IMR-90 (cell line): Measurements from ENCODE around the gene NCKAP5L. TPM values are rescaled to one million over a fixed set of nuclear protein-coding genes. Genes with fewer than 3 reads are reported as not detected.

Source experiments
- ATAC-seq: fragments of 200-7000 bp; cut with Tn5 transposase; 2 replicates; pipeline ENCODE4 v1.9.1; 2020; ENCODE audit warnings: low read depth, mild to moderate bottlenecking, moderate library complexity
- BruUV-seq: library from RNA; stranded (reverse); fragments of 400-500 nt; replicated peaks from 2 replicates; lab custom pipeline; 2021; lab: Mats Ljungman, UMichigan
- CTCF ChIA-PET: fragments of 300-600 bp; formaldehyde crosslinking; extraction: SDS; loops from one replicate; lab custom pipeline; 2021; ENCODE audit warnings: antibody characterized with exemption; lab: Yijun Ruan, JAX
- POLR2A ChIA-PET: fragments of 300-600 bp; sonication (Branson Sonifier 250); formaldehyde crosslinking; loops from one replicate; lab custom pipeline; 2022; ENCODE audit warnings: antibody characterized with exemption; ENCODE audit not compliant: unreplicated experiment; lab: Charles Lee
- DNase-seq: peaks from one replicate; pipeline ENCODE4 v3.0.0; 2013
- H2AFZ ChIP-seq: replicated peaks from 2 replicates; pipeline ENCODE3; 2013; ENCODE audit warnings: low read length, mild to moderate bottlenecking; ENCODE audit not compliant: poor library complexity
- H2AK5ac ChIP-seq: 2 replicates; pipeline ENCODE4 v1.6.1; 2013; ENCODE audit warnings: low read depth, low read length, inconsistent platforms
- H2AK9ac ChIP-seq: replicated peaks from 2 replicates; pipeline ENCODE3; 2013; ENCODE audit warnings: mild to moderate bottlenecking, low read depth, low read length, moderate library complexity; ENCODE audit not compliant: poor library complexity
- H2BK120ac ChIP-seq: 2 replicates; pipeline ENCODE4 v1.6.1; 2013; ENCODE audit warnings: low read depth, low read length, inconsistent platforms
- H2BK15ac ChIP-seq: 3 replicates; pipeline ENCODE4 v1.6.1; 2013; ENCODE audit warnings: low read depth, low read length, inconsistent platforms
- H2BK20ac ChIP-seq: 2 replicates; pipeline ENCODE4 v1.6.1; 2013; ENCODE audit warnings: low read depth, mild to moderate bottlenecking, inconsistent platforms, low read length, moderate library complexity
- H2BK5ac ChIP-seq: 2 replicates; pipeline ENCODE4 v1.6.1; 2013; ENCODE audit warnings: mild to moderate bottlenecking, low read depth, low read length, inconsistent platforms; ENCODE audit not compliant: poor library complexity, severe bottlenecking
- H3K14ac ChIP-seq: replicated peaks from 2 replicates; pipeline ENCODE4 v1.6.1; 2013; ENCODE audit warnings: low read depth, low read length, inconsistent platforms
- H3K18ac ChIP-seq: 2 replicates; pipeline ENCODE4 v1.6.1; 2013; ENCODE audit warnings: low read depth, low read length, control low read depth
- H3K23ac ChIP-seq: 2 replicates; pipeline ENCODE4 v1.6.1; 2013; ENCODE audit warnings: low read depth, low read length, inconsistent platforms
- H3K27ac ChIP-seq: 2 replicates; pipeline ENCODE4 v1.5.1; 2013; ENCODE audit warnings: mild to moderate bottlenecking, control low read depth, low read length; ENCODE audit not compliant: insufficient read depth
- H3K27me3 ChIP-seq: 2 replicates; pipeline ENCODE4 v1.6.1; 2013; ENCODE audit warnings: low read length; ENCODE audit not compliant: control insufficient read depth, insufficient read depth
- H3K36me3 ChIP-seq: 2 replicates; pipeline ENCODE4 v1.6.1; 2013; ENCODE audit warnings: low read length, mixed read lengths; ENCODE audit not compliant: control insufficient read depth, insufficient read depth
- H3K4ac ChIP-seq: 2 replicates; pipeline ENCODE4 v1.6.1; 2013; ENCODE audit warnings: low read depth, low read length, inconsistent platforms
- H3K4me1 ChIP-seq: 2 replicates; pipeline ENCODE4 v1.6.1; 2013; ENCODE audit warnings: low read length, mixed read lengths; ENCODE audit not compliant: control insufficient read depth, insufficient read depth
- H3K4me2 ChIP-seq: 2 replicates; pipeline ENCODE4 v1.6.1; 2013; ENCODE audit warnings: low read depth, mild to moderate bottlenecking, control low read depth, low read length, moderate library complexity
- H3K4me3 ChIP-seq: 2 replicates; pipeline ENCODE4 v1.5.1; 2013; ENCODE audit warnings: low read depth, mild to moderate bottlenecking, control low read depth, low read length, moderate library complexity; ENCODE audit not compliant: insufficient read depth
- H3K56ac ChIP-seq: 2 replicates; pipeline ENCODE4 v1.6.1; 2013; ENCODE audit warnings: low read length, inconsistent platforms; ENCODE audit not compliant: insufficient read depth; ENCODE audit errors: extremely low read depth
- H3K79me1 ChIP-seq, 2 experiments: 2 replicates each; pipeline ENCODE4 v1.6.1; 2013; ENCODE audit warnings: low read length in 2 of 2, inconsistent platforms in 1 of 2, low read depth in 1 of 2
- H3K9ac ChIP-seq: 2 replicates; pipeline ENCODE4 v1.6.1; 2013; ENCODE audit warnings: low read depth, low read length, control low read depth
- H3K9me1 ChIP-seq: 2 replicates; pipeline ENCODE4 v1.6.1; 2013; ENCODE audit warnings: low read length, inconsistent platforms; ENCODE audit not compliant: insufficient read depth
- H3K9me3 ChIP-seq: 2 replicates; pipeline ENCODE4 v1.6.1; 2013; ENCODE audit warnings: low read length; ENCODE audit not compliant: control insufficient read depth, insufficient read depth
- H4K20me1 ChIP-seq: 2 replicates; pipeline ENCODE4 v1.6.1; 2013; ENCODE audit warnings: low read length, inconsistent platforms; ENCODE audit not compliant: insufficient read depth
- H4K5ac ChIP-seq: 2 replicates; pipeline ENCODE4 v1.6.1; 2013; ENCODE audit warnings: mild to moderate bottlenecking, low read depth, low read length, control low read depth
- H4K8ac ChIP-seq, 2 experiments: 2 replicates each; pipeline ENCODE4 v1.6.1; 2013; ENCODE audit warnings: low read depth in 2 of 2, low read length in 2 of 2, control low read depth in 1 of 2, inconsistent platforms in 1 of 2
- H4K91ac ChIP-seq: 2 replicates; pipeline ENCODE4 v1.6.1; 2013; ENCODE audit warnings: low read depth, low read length, inconsistent platforms; ENCODE audit not compliant: insufficient read depth
- BHLHE40 ChIP-seq: fragments of 150-350 bp; IDR thresholded peaks from 2 replicates; pipeline ENCODE4 v1.6.1; 2016; ENCODE audit warnings: mild to moderate bottlenecking, low read depth, low read length
- CEBPB ChIP-seq: IDR thresholded peaks from 2 replicates; pipeline ENCODE4 v1.6.1; 2012; ENCODE audit warnings: low read depth, low read length, improper control_type of control experiment
- CHD1 ChIP-seq: IDR thresholded peaks from 2 replicates; pipeline ENCODE4 v1.6.1; 2012; ENCODE audit warnings: low read depth, low read length, improper control_type of control experiment
- FOS ChIP-seq: fragments of 150-350 bp; IDR thresholded peaks from 2 replicates; pipeline ENCODE4 v1.6.1; 2016; ENCODE audit warnings: low read depth, low read length
- MAFK ChIP-seq: IDR thresholded peaks from 2 replicates; pipeline ENCODE4 v1.6.1; 2012; ENCODE audit warnings: low read depth, low read length, improper control_type of control experiment
- MAZ ChIP-seq: IDR thresholded peaks from 2 replicates; pipeline ENCODE4 v1.6.1; 2012; ENCODE audit warnings: low read depth, mild to moderate bottlenecking, low read length, improper control_type of control experiment, moderate library complexity, borderline replicate concordance
- MXI1 ChIP-seq: IDR thresholded peaks from 2 replicates; pipeline ENCODE4 v1.6.1; 2012; ENCODE audit warnings: low read depth, mild to moderate bottlenecking, low read length, moderate library complexity, borderline replicate concordance
- NFE2L2 ChIP-seq: fragments of 150-350 bp; IDR thresholded peaks from 2 replicates; pipeline ENCODE4 v1.6.1; 2016; ENCODE audit warnings: low read depth, mild to moderate bottlenecking, low read length
- POLR2A ChIP-seq: IDR thresholded peaks from 2 replicates; pipeline ENCODE4 v1.6.1; 2012; ENCODE audit warnings: mild to moderate bottlenecking, low read depth, low read length
- RAD21 ChIP-seq: IDR thresholded peaks from 2 replicates; pipeline ENCODE4 v1.6.1; 2012; ENCODE audit warnings: low read length, improper control_type of control experiment
- RCOR1 ChIP-seq: IDR thresholded peaks from 2 replicates; pipeline ENCODE4 v1.6.1; 2012; ENCODE audit warnings: mild to moderate bottlenecking, low read length, improper control_type of control experiment; ENCODE audit not compliant: insufficient replicate concordance
- RFX5 ChIP-seq: IDR thresholded peaks from 2 replicates; pipeline ENCODE4 v1.8.0; 2012; ENCODE audit warnings: low read depth, mild to moderate bottlenecking, low read length, moderate library complexity
- SMC3 ChIP-seq: fragments of 150-350 bp; IDR thresholded peaks from 2 replicates; pipeline ENCODE4 v1.6.1; 2016; ENCODE audit warnings: low read depth, mild to moderate bottlenecking, antibody characterized with exemption, low read length, moderate library complexity
- USF2 ChIP-seq: fragments of 150-350 bp; IDR thresholded peaks from 2 replicates; pipeline ENCODE4 v1.6.1; 2017; ENCODE audit warnings: mild to moderate bottlenecking, antibody characterized with exemption, low read length, low read depth
- WGBS, 2 experiments: methylation state at CpG; one replicate each; pipeline versions ENCODE4 v1.1.5 to v1.1.7; 2013; ENCODE audit warnings: missing lambda C conversion rate in 2 of 2; ENCODE audit not compliant: insufficient read length in 1 of 2; ENCODE audit errors: extremely low coverage in 2 of 2; 5-methylcytosine and 5-hydroxymethylcytosine counted together
- dilution Hi-C: fragments of 300-500 bp; cut with HindIII; formaldehyde crosslinking; loops from one replicate; pipeline ENCODE4 v1.14.3; 2018; ENCODE audit warnings: low sequenced_read_pairs; ENCODE audit not compliant: unreplicated experiment
- in situ Hi-C: fragments of 300-500 bp; cut with MboI; formaldehyde crosslinking; loops from 3 replicates; pipeline ENCODE4 v1.14.3; 2019; ENCODE audit warnings: low sequenced_read_pairs, inconsistent platforms, mixed read lengths
- intact Hi-C: fragments of 100-400 bp; cut with micrococcal nuclease; formaldehyde crosslinking; loops from 2 replicates; pipeline ENCODE4 v1.10.0; 2022
- polyA plus RNA-seq, 3 experiments: library from polyadenylated mRNA; depleted of rRNA; stranded (reverse); fragments of >200 nt; gene quantifications; 2 replicates each; pipeline ENCODE4 v1.2.3, GENCODE V29; 2012; ENCODE audit warnings: low replicate concordance in 1 of 3
- total RNA-seq: library from RNA; depleted of rRNA; stranded (reverse); fragments of >200 nt; gene quantifications from 2 replicates; pipeline ENCODE4 v1.2.3, GENCODE V29; 2012
- TF ChIP-seq, protein P1 (sequence below): fragments of 150-350 bp; IDR thresholded peaks from 2 replicates; pipeline ENCODE4 v1.6.1; 2016; ENCODE audit warnings: low read depth, mild to moderate bottlenecking, low read length, moderate library complexity, borderline replicate concordance
- TF ChIP-seq, protein P2 (sequence below): conservative IDR thresholded peaks from 2 replicates; pipeline ENCODE4 v1.5.1; 2012; ENCODE audit warnings: mild to moderate bottlenecking, low read depth, low read length, improper control_type of control experiment

Gene NCKAP5L
- total and polyA plus RNA-seq, 2 of the 4 experiments (the other 2 are of a cell fraction) = 6.1 to 14.4 TPM

DNA sequence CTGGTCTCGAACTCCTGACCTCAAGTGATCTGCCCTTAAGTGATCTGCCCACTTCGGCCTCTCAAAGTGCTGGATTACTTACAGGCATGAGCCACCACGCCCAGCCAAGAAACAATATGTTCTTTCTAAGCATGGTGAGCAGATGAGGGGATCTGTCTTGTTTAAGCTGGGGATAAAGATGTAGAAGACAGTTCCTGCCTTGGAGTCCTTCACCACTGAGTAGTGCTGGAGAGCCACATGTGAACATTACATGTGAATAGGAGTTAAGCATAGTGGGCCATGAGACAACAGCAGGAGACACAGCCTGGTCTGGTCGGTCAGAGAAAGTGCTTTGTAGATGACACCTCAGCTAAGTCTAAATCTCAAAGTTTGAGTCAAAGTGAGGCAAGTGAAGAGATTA lies 60.9 kb downstream of the NCKAP5L start:
- Histone ChIP-seq H2BK5ac (no peak overlapping the region), H2BK15ac (no peak overlapping the region), H3K56ac (no peak overlapping the region), H4K20me1 (peaks cover 11% of the 10 kb centered on the region), H4K5ac (no peak overlapping the region), H3K14ac (no peak overlapping the region), H3K23ac (peak overlapping the region; percentile 23; the same call in 1 of the 2 replicates), H3K27ac (no peak overlapping the region), H2AFZ (no peak overlapping the region), H3K18ac (no peak overlapping the region), H3K4me2 (no peak overlapping the region), H2BK120ac (no peak overlapping the region), H3K36me3 (peaks cover 23% of the 10 kb centered on the region), H3K9me3 (no peaks in the 10 kb centered on the region), H2AK9ac (peak overlapping the region; percentile 0), H3K4ac (no peak overlapping the region), H2BK20ac (no peak overlapping the region), H3K4me1 (no peaks in the 10 kb centered on the region), H3K4me3 (no peak overlapping the region), H3K79me1 (peaks cover 0 to 14% of the 10 kb centered on the region in 2 experiments; a peak in 2 of 4 replicates), H3K9me1 (peaks cover 2% of the 10 kb centered on the region; the same call in 1 of the 2 replicates), H3K27me3 (0 out of 2 replicates have a peak, but pooled peaks cover 2% of the 10 kb centered on the region), H4K8ac (no peak overlapping the region), H2AK5ac (no peak overlapping the region), H3K9ac (no peak overlapping the region), H4K91ac (no peak overlapping the region)
- dilution Hi-C loops = no loop called here
- CTCF ChIA-PET = interaction anchor here (1.2 to 1.4 kb wide), 2 partner anchors 11 to 72 kb away, joined by 3 read pairs; no protein-coding TSS in a partner anchor
- TF ChIP-seq RCOR1 (no peak), CEBPB (no peak), MAFK (no peak), RAD21 (no peak), POLR2A (no peak), SMC3 (no peak), CHD1 (no peak), BHLHE40 (no peak), MXI1 (no peak), MAZ (no peak), NFE2L2 (no peak), RFX5 (no peak), FOS (no peak), USF2 (no peak)
- TF ChIP-seq, protein P1, sequence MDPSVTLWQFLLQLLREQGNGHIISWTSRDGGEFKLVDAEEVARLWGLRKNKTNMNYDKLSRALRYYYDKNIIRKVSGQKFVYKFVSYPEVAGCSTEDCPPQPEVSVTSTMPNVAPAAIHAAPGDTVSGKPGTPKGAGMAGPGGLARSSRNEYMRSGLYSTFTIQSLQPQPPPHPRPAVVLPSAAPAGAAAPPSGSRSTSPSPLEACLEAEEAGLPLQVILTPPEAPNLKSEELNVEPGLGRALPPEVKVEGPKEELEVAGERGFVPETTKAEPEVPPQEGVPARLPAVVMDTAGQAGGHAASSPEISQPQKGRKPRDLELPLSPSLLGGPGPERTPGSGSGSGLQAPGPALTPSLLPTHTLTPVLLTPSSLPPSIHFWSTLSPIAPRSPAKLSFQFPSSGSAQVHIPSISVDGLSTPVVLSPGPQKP = no peak
- TF ChIP-seq, protein P2, sequence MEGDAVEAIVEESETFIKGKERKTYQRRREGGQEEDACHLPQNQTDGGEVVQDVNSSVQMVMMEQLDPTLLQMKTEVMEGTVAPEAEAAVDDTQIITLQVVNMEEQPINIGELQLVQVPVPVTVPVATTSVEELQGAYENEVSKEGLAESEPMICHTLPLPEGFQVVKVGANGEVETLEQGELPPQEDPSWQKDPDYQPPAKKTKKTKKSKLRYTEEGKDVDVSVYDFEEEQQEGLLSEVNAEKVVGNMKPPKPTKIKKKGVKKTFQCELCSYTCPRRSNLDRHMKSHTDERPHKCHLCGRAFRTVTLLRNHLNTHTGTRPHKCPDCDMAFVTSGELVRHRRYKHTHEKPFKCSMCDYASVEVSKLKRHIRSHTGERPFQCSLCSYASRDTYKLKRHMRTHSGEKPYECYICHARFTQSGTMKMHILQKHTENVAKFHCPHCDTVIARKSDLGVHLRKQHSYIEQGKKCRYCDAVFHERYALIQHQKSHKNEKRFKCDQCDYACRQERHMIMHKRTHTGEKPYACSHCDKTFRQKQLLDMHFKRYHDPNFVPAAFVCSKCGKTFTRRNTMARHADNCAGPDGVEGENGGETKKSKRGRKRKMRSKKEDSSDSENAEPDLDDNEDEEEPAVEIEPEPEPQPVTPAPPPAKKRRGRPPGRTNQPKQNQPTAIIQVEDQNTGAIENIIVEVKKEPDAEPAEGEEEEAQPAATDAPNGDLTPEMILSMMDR = no peak
- intact Hi-C loops = no loop called here
- DNase-seq (no peak), ATAC-seq (0 out of 2 replicates have a peak, but pooled peaks have one; percentile 24)
- POLR2A ChIA-PET = no interaction called here
- in situ Hi-C loops = no loop called here
- WGBS, 2 experiments = 81% methylated on average over 4 of the region's 4 CpGs; no CpG with 5 or more reads in 1 of the 2 experiments
- no TSS peak for BruUV-seq
